Upper lobe of left lung (tissue), 4 donors: ENCODE results near the gene IPMK.

Experiments used
- CTCF ChIP-seq, 6 experiments: fragments of 450-650 bp in 4 of 6; fragments of 200-600 bp in 2 of 6; sonication (generic) in 2 of 6; IDR thresholded peaks; one replicate each; pipeline ENCODE4 v1.5.1; 2016 to 2019; ENCODE audit warnings: antibody characterized with exemption in 6 of 6
- EP300 ChIP-seq, 4 donors: sonication (generic); formaldehyde crosslinking; IDR thresholded peaks; one replicate each; pipeline ENCODE4 v1.5.1; 2017; ENCODE audit warnings: antibody characterized with exemption in 4 of 4, control low read depth in 2 of 4
- POLR2AphosphoS5 ChIP-seq, 2 donors: sonication (generic); formaldehyde crosslinking; IDR thresholded peaks; one replicate each; pipeline ENCODE4 v1.5.1; 2017; ENCODE audit warnings: antibody characterized with exemption in 2 of 2

- TF ChIP-seq CTCF (IDR thresholded peaks at IDR 0.05) (no peak), POLR2AphosphoS5 (IDR thresholded peaks at IDR 0.05) (no peak), EP300 (IDR thresholded peaks at IDR 0.05) (no peak)
Measured at GRCh38 chr10:58278962-58279307, 11.2 kb upstream of the IPMK start.
